SK-N-SH (cell line): ENCODE data around the gene OR52E8. TPM values are rescaled to one million over a fixed set of nuclear protein-coding genes. Genes with fewer than 3 reads are reported as not detected.

Source experiments
- CTCF ChIA-PET: fragments of 300-600, 350-600 bp; formaldehyde crosslinking; extraction: SDS; loops from one replicate; lab custom pipeline; 2021; lab: Yijun Ruan, JAX
- POLR2A ChIA-PET: fragments of 350-600 bp; sonication (Branson Sonifier 250); formaldehyde crosslinking; extraction: SDS; loops from one replicate; lab custom pipeline; 2020; ENCODE audit warnings: antibody characterized with exemption, inconsistent platforms; lab: Yijun Ruan, JAX
- DNase-seq: peaks from one replicate; pipeline ENCODE4 v3.0.0; 2012
- H2AFZ ChIP-seq: fragments of 200-600 bp; sonication (generic); 2 replicates; pipeline ENCODE4 v1.8.1; 2016; ENCODE audit warnings: antibody characterized with exemption, mild to moderate bottlenecking, low read depth
- H3F3A ChIP-seq: fragments of 200-600 bp; sonication (generic); replicated peaks from 2 replicates; pipeline ENCODE3; 2016; ENCODE audit warnings: antibody characterized with exemption, mild to moderate bottlenecking; ENCODE audit not compliant: insufficient read depth
- H3K27ac ChIP-seq, 2 experiments: fragments of 200-500 bp in 1 of 2; fragments of 200-600 bp in 1 of 2; sonication (Bioruptor generic) in 1 of 2; sonication (generic), shearing (Covaris generic) in 1 of 2; 2 replicates each; pipeline versions ENCODE4 v1.5.1 to v1.6.1; 2014 to 2016; ENCODE audit warnings: low read depth in 2 of 2, inconsistent platforms in 1 of 2, low read length in 1 of 2, mild to moderate bottlenecking in 1 of 2, mixed read lengths in 1 of 2
- H3K27me3 ChIP-seq: fragments of 200-600 bp; sonication (generic), shearing (Covaris generic); 2 replicates; pipeline ENCODE4 v1.6.1; 2016; ENCODE audit warnings: mixed run types; ENCODE audit not compliant: insufficient read depth
- H3K36me3 ChIP-seq, 2 experiments: fragments of 200-500 bp in 1 of 2; fragments of 200-600 bp in 1 of 2; sonication (Bioruptor generic) in 1 of 2; sonication (generic) in 1 of 2; replicated peaks in 1 of 2; 2 replicates each; pipeline versions ENCODE3 to v1.5.1; 2014 to 2016; ENCODE audit warnings: low read length in 1 of 2, mild to moderate bottlenecking in 1 of 2; ENCODE audit not compliant: insufficient read depth in 2 of 2, control insufficient read depth in 1 of 2
- H3K4me1 ChIP-seq, 2 experiments: fragments of 200-500 bp in 1 of 2; fragments of 200-600 bp in 1 of 2; sonication (Bioruptor generic) in 1 of 2; sonication (generic), shearing (Covaris generic) in 1 of 2; 2 replicates each; pipeline versions ENCODE4 v1.5.1 to v1.6.1; 2014 to 2016; ENCODE audit warnings: low read depth in 1 of 2, low read length in 1 of 2, mixed run types in 1 of 2; ENCODE audit not compliant: insufficient read depth in 2 of 2, control insufficient read depth in 1 of 2
- H3K4me2 ChIP-seq: fragments of 200-600 bp; sonication (generic), shearing (Covaris generic); 2 replicates; pipeline ENCODE4 v1.6.1; 2017; ENCODE audit warnings: mixed run types
- H3K4me3 ChIP-seq, 2 experiments: fragments of 200-500 bp in 1 of 2; fragments of 200-600 bp in 1 of 2; sonication (Bioruptor generic) in 1 of 2; sonication (generic), shearing (Covaris generic) in 1 of 2; 2 replicates each; pipeline versions ENCODE4 v1.5.1 to v1.8.1; 2014 to 2016; ENCODE audit warnings: low read depth in 2 of 2, inconsistent platforms in 1 of 2, low read length in 1 of 2, mild to moderate bottlenecking in 1 of 2, mixed read lengths in 1 of 2, moderate library complexity in 1 of 2
- H3K79me2 ChIP-seq: fragments of 200-600 bp; sonication (generic); 2 replicates; pipeline ENCODE4 v1.8.1; 2017; ENCODE audit warnings: mild to moderate bottlenecking; ENCODE audit not compliant: insufficient read depth
- H3K9ac ChIP-seq: fragments of 200-600 bp; sonication (generic); 2 replicates; pipeline ENCODE4 v1.6.1; 2017; ENCODE audit warnings: mixed run types
- H3K9me2 ChIP-seq: fragments of 200-600 bp; sonication (generic); 2 replicates; pipeline ENCODE4 v1.6.1; 2017; ENCODE audit warnings: mixed run types
- H3K9me3 ChIP-seq: fragments of 200-600 bp; sonication (generic); 2 replicates; pipeline ENCODE4 v1.6.1; 2017; ENCODE audit warnings: mixed run types, mild to moderate bottlenecking, moderate library complexity
- H4K20me1 ChIP-seq: fragments of 200-600 bp; sonication (generic); 2 replicates; pipeline ENCODE4 v1.6.1; 2017; ENCODE audit warnings: mild to moderate bottlenecking, mixed run types; ENCODE audit not compliant: insufficient read depth
- EZH2phosphoT487 ChIP-seq: fragments of 200-600 bp; sonication (generic); IDR thresholded peaks from 2 replicates; pipeline ENCODE4 v1.6.1; 2017; ENCODE audit warnings: low read depth, mixed run types, mild to moderate bottlenecking, antibody characterized with exemption, moderate library complexity, borderline replicate concordance
- FOXM1 ChIP-seq: IDR thresholded peaks from 2 replicates; pipeline ENCODE4 v1.4.0; 2012; ENCODE audit warnings: low read depth, mild to moderate bottlenecking
- GABPA ChIP-seq: IDR thresholded peaks from 2 replicates; pipeline ENCODE4 v1.4.0; 2012; ENCODE audit warnings: low read depth, mild to moderate bottlenecking
- IRF3 ChIP-seq: fragments of 150-350 bp; IDR thresholded peaks from 2 replicates; pipeline ENCODE4 v1.6.1; 2016; ENCODE audit warnings: mild to moderate bottlenecking, low read depth, low read length
- JUND ChIP-seq: IDR thresholded peaks from 2 replicates; pipeline ENCODE4 v1.4.0; 2012
- MAX ChIP-seq: IDR thresholded peaks from 2 replicates; pipeline ENCODE4 v1.4.0; 2012; ENCODE audit warnings: low read depth
- RAD21 ChIP-seq: IDR thresholded peaks from 2 replicates; pipeline ENCODE4 v1.6.1; 2012; ENCODE audit warnings: mild to moderate bottlenecking, low read length
- RXRA ChIP-seq: IDR thresholded peaks from 2 replicates; pipeline ENCODE4 v1.4.0; 2012; ENCODE audit warnings: low read depth, mild to moderate bottlenecking, borderline replicate concordance
- SMC3 ChIP-seq: IDR thresholded peaks from 2 replicates; pipeline ENCODE4 v1.6.1; 2012; ENCODE audit warnings: low read depth, low read length, improper control_type of control experiment
- YY1 ChIP-seq: IDR thresholded peaks from 2 replicates; pipeline ENCODE4 v1.4.0; 2012; ENCODE audit warnings: low read depth, mild to moderate bottlenecking
- WGBS: methylation state at CpG from one replicate; pipeline ENCODE4 v1.1.6; 2017; ENCODE audit warnings: low lambda C conversion rate; 5-methylcytosine and 5-hydroxymethylcytosine counted together
- polyA plus RNA-seq, 3 experiments: library from polyadenylated mRNA; depleted of rRNA; stranded (reverse); fragments of >200 nt; gene quantifications; 2 replicates each; pipeline ENCODE4 v1.2.3, GENCODE V29; 2012
- TF ChIP-seq, protein P1 (sequence below): fragments of 200-600 bp; sonication (generic); IDR thresholded peaks from 2 replicates; pipeline ENCODE4 v1.6.1; 2017; ENCODE audit warnings: antibody characterized with exemption, mild to moderate bottlenecking, moderate library complexity
- TF ChIP-seq, protein P2 (sequence below): IDR thresholded peaks from 2 replicates; pipeline ENCODE4 v1.6.1; 2012; ENCODE audit warnings: mild to moderate bottlenecking, low read depth, low read length, moderate library complexity

The OR52E8 gene
- polyA plus RNA-seq, 1 of the 3 experiments (the other 2 are of a cell fraction), result not detected

GRCh38 chr11:5837695-5838094 lies 19.8 kb downstream of the OR52E8 start:
- Histone ChIP-seq H3K4me2 (no peak overlapping the region), H3K9ac (no peak overlapping the region), H4K20me1 (no peaks in the 10 kb centered on the region), H2AFZ (no peak overlapping the region), H3K4me1 (no peaks in the 10 kb centered on the region), H3K9me2 (no peaks in the 10 kb centered on the region), H3K4me3 (no peak overlapping the region), H3K36me3 (no peaks in the 10 kb centered on the region), H3K9me3 (no peaks in the 10 kb centered on the region), H3K27ac (no peak overlapping the region), H3F3A (no peaks in the 10 kb centered on the region)
- no peak for DNase-seq
- ChIA-PET CTCF (no interaction called here), POLR2A (no interaction called here)
- 0% methylated on average over 2 of the region's 2 CpGs for WGBS
- TF ChIP-seq IRF3 (no peak), FOXM1 (no peak), GABPA (no peak), MAX (no peak), YY1 (no peak), RXRA (no peak), RAD21 (no peak), JUND (no peak), EZH2phosphoT487 (no peak), SMC3 (no peak)
- TF ChIP-seq, protein P1, sequence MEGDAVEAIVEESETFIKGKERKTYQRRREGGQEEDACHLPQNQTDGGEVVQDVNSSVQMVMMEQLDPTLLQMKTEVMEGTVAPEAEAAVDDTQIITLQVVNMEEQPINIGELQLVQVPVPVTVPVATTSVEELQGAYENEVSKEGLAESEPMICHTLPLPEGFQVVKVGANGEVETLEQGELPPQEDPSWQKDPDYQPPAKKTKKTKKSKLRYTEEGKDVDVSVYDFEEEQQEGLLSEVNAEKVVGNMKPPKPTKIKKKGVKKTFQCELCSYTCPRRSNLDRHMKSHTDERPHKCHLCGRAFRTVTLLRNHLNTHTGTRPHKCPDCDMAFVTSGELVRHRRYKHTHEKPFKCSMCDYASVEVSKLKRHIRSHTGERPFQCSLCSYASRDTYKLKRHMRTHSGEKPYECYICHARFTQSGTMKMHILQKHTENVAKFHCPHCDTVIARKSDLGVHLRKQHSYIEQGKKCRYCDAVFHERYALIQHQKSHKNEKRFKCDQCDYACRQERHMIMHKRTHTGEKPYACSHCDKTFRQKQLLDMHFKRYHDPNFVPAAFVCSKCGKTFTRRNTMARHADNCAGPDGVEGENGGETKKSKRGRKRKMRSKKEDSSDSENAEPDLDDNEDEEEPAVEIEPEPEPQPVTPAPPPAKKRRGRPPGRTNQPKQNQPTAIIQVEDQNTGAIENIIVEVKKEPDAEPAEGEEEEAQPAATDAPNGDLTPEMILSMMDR, result no peak
- TF ChIP-seq, protein P2, sequence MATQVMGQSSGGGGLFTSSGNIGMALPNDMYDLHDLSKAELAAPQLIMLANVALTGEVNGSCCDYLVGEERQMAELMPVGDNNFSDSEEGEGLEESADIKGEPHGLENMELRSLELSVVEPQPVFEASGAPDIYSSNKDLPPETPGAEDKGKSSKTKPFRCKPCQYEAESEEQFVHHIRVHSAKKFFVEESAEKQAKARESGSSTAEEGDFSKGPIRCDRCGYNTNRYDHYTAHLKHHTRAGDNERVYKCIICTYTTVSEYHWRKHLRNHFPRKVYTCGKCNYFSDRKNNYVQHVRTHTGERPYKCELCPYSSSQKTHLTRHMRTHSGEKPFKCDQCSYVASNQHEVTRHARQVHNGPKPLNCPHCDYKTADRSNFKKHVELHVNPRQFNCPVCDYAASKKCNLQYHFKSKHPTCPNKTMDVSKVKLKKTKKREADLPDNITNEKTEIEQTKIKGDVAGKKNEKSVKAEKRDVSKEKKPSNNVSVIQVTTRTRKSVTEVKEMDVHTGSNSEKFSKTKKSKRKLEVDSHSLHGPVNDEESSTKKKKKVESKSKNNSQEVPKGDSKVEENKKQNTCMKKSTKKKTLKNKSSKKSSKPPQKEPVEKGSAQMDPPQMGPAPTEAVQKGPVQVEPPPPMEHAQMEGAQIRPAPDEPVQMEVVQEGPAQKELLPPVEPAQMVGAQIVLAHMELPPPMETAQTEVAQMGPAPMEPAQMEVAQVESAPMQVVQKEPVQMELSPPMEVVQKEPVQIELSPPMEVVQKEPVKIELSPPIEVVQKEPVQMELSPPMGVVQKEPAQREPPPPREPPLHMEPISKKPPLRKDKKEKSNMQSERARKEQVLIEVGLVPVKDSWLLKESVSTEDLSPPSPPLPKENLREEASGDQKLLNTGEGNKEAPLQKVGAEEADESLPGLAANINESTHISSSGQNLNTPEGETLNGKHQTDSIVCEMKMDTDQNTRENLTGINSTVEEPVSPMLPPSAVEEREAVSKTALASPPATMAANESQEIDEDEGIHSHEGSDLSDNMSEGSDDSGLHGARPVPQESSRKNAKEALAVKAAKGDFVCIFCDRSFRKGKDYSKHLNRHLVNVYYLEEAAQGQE, result no peak
- TF ChIP-seq, all 33 proteins: peak for 0
- H3K27me3 ChIP-seq, result no peaks in the 10 kb centered on the region
- H3K79me2 ChIP-seq, result no peaks in the 10 kb centered on the region
